Neural cell (in vitro differentiated cells): Measurements from ENCODE around the gene MXRA7. TPM values are rescaled to one million over a fixed set of nuclear protein-coding genes. Genes with fewer than 3 reads are reported as not detected.
"Not testable (repeated sequence)": the region's sequence is repeated elsewhere in the genome, so short reads cannot be mapped to it uniquely, and the experiment has no call there.

Source experiments
- H2AFZ ChIP-seq: fragments of 200-600, 300-800 bp; sonication (generic), shearing (Covaris generic); 2 replicates; pipeline ENCODE4 v1.6.0; 2014; ENCODE audit warnings: low read depth, mild to moderate bottlenecking, antibody characterized with exemption, low read length, moderate library complexity
- H3F3A ChIP-seq: fragments of 200-600 bp; shearing (Covaris generic); 2 replicates; pipeline ENCODE4 v1.6.1; 2016; ENCODE audit warnings: mild to moderate bottlenecking, moderate library complexity, mixed read lengths, antibody characterized with exemption, low read length; ENCODE audit not compliant: insufficient read depth, poor library complexity, severe bottlenecking
- H3K27ac ChIP-seq: fragments of 200-600, 300-800 bp; sonication (generic), shearing (Covaris generic); 2 replicates; pipeline ENCODE4 v1.5.1; 2014; ENCODE audit warnings: mild to moderate bottlenecking, low read length, moderate library complexity
- H3K27me3 ChIP-seq: fragments of 300-800, 200-600 bp; sonication (generic), shearing (Covaris generic); 2 replicates; pipeline ENCODE4 v1.6.0; 2014; ENCODE audit warnings: mild to moderate bottlenecking, low read depth, low read length, moderate library complexity; ENCODE audit not compliant: insufficient read depth
- H3K36me3 ChIP-seq: fragments of 300-800, 200-600 bp; sonication (generic), shearing (Covaris generic); 2 replicates; pipeline ENCODE4 v1.5.1; 2014; ENCODE audit warnings: mild to moderate bottlenecking, antibody characterized with exemption, low read length, moderate library complexity; ENCODE audit not compliant: insufficient read depth
- H3K4me2 ChIP-seq: fragments of 300-800, 200-600 bp; sonication (generic), shearing (Covaris generic); 2 replicates; pipeline ENCODE4 v1.6.0; 2014; ENCODE audit warnings: mild to moderate bottlenecking, low read length
- H3K4me3 ChIP-seq: fragments of 300-800, 200-600 bp; sonication (generic), shearing (Covaris generic); 2 replicates; pipeline ENCODE4 v1.5.1; 2014; ENCODE audit warnings: mild to moderate bottlenecking, low read length, moderate library complexity
- H3K79me2 ChIP-seq: fragments of 200-600 bp; shearing (Covaris generic); replicated peaks from 2 replicates; pipeline ENCODE4 v1.6.0; 2014; ENCODE audit warnings: mild to moderate bottlenecking, low read length, moderate library complexity; ENCODE audit not compliant: insufficient read depth
- H3K9ac ChIP-seq: fragments of 300-800, 200-600 bp; sonication (generic), shearing (Covaris generic); 2 replicates; pipeline ENCODE4 v1.6.1; 2016; ENCODE audit warnings: mild to moderate bottlenecking, low read length, mixed read lengths
- H3K9me2 ChIP-seq: fragments of 200-600 bp; shearing (Covaris generic); 2 replicates; pipeline ENCODE4 v1.6.1; 2016; ENCODE audit warnings: mild to moderate bottlenecking, low read length, mixed read lengths; ENCODE audit not compliant: insufficient read depth
- H3K9me3 ChIP-seq: fragments of 200-600, 300-800 bp; sonication (generic), shearing (Covaris generic); 2 replicates; pipeline ENCODE4 v1.6.1; 2016; ENCODE audit warnings: mild to moderate bottlenecking, mixed run types, low read length, moderate library complexity, mixed read lengths
- H4K20me1 ChIP-seq: fragments of 200-600 bp; shearing (Covaris generic); 2 replicates; pipeline ENCODE4 v1.6.1; 2016; ENCODE audit warnings: mild to moderate bottlenecking, mixed run types; ENCODE audit not compliant: insufficient read depth
- CTCF ChIP-seq: fragments of 450-650 bp; IDR thresholded peaks from 2 replicates; pipeline ENCODE4 v1.5.1; 2014; ENCODE audit warnings: antibody characterized with exemption, mild to moderate bottlenecking, moderate library complexity; ENCODE audit not compliant: poor library complexity, severe bottlenecking
- EP300 ChIP-seq: fragments of 450-650 bp; conservative IDR thresholded peaks from 2 replicates; pipeline ENCODE4 v1.6.1; 2014; ENCODE audit warnings: antibody characterized with exemption, mild to moderate bottlenecking, moderate library complexity; ENCODE audit not compliant: poor library complexity, severe bottlenecking
- EZH2 ChIP-seq: fragments of 200-600, 300-800 bp; shearing (Covaris generic), sonication (generic); IDR thresholded peaks from 2 replicates; pipeline ENCODE4 v1.6.1; 2014; ENCODE audit warnings: antibody characterized with exemption, low read length, borderline replicate concordance, mild to moderate bottlenecking; ENCODE audit not compliant: insufficient read depth, poor library complexity, severe bottlenecking
- MXI1 ChIP-seq: fragments of 450-650 bp; conservative IDR thresholded peaks from 2 replicates; pipeline ENCODE4 v1.6.1; 2014; ENCODE audit warnings: antibody characterized with exemption, mild to moderate bottlenecking; ENCODE audit not compliant: poor library complexity, severe bottlenecking
- POLR2AphosphoS5 ChIP-seq: IDR thresholded peaks from 2 replicates; pipeline ENCODE4 v1.6.1; 2012
- RAD21 ChIP-seq: fragments of 450-650 bp; conservative IDR thresholded peaks from 2 replicates; pipeline ENCODE4 v1.6.1; 2014; ENCODE audit warnings: antibody characterized with exemption, mild to moderate bottlenecking, moderate library complexity
- REST ChIP-seq: IDR thresholded peaks from 2 replicates; pipeline ENCODE4 v1.6.1; 2012; ENCODE audit warnings: borderline replicate concordance
- SMC3 ChIP-seq: fragments of 450-650 bp; conservative IDR thresholded peaks from 2 replicates; pipeline ENCODE4 v1.6.1; 2014; ENCODE audit warnings: antibody characterized with exemption, mild to moderate bottlenecking, moderate library complexity; ENCODE audit not compliant: poor library complexity
- TAF1 ChIP-seq: IDR thresholded peaks from 2 replicates; pipeline ENCODE4 v1.6.1; 2012; ENCODE audit warnings: low read depth
- polyA plus RNA-seq: library from polyadenylated mRNA; depleted of rRNA; stranded (reverse); fragments of >200 nt; gene quantifications from 2 replicates; pipeline ENCODE4 v1.2.3, GENCODE V29; 2014

The MXRA7 gene
- polyA plus RNA-seq, 1 donor from 2014 or later, result 143 TPM

GRCh38 chr17:76747716-76748363 is 37.1 kb upstream of the MXRA7 start:
- TF ChIP-seq EZH2, result no peak
- no peak for TF ChIP-seq REST
- no peak for TF ChIP-seq RAD21
- TF ChIP-seq MXI1, result no peak
- no peak for TF ChIP-seq POLR2AphosphoS5
- TF ChIP-seq CTCF, result no peak
- no peak for TF ChIP-seq TAF1
- no peak for TF ChIP-seq EP300
- TF ChIP-seq SMC3, result no peak
- no peaks in the 10 kb centered on the region for H3K9me2 ChIP-seq
- H2AFZ ChIP-seq, result no peak overlapping the region
- no peak overlapping the region for H3K9ac ChIP-seq
- H3K4me3 ChIP-seq, result no peak overlapping the region
- no peak overlapping the region for H3K4me2 ChIP-seq
- H3K27ac ChIP-seq, result no peak overlapping the region
- H3F3A ChIP-seq, result no peaks in the 10 kb centered on the region
- H3K79me2 ChIP-seq, result no peaks in the 10 kb centered on the region
- peaks cover 17% of the 10 kb centered on the region for H3K36me3 ChIP-seq
- H4K20me1 ChIP-seq, result no peaks in the 10 kb centered on the region
- H3K9me3 ChIP-seq, result no peaks in the 10 kb centered on the region
- no peaks in the 10 kb centered on the region for H3K27me3 ChIP-seq

GRCh38 chr17:76745785-76746184 is 35.0 kb upstream of the MXRA7 start:
- H3K79me2 ChIP-seq, H3K27me3 ChIP-seq, H3K9me3 ChIP-seq, H2AFZ ChIP-seq, H4K20me1 ChIP-seq, H3K4me3 ChIP-seq, H3K4me2 ChIP-seq, H3F3A ChIP-seq, H3K9ac ChIP-seq, H3K27ac ChIP-seq, H3K9me2 ChIP-seq: not testable (repeated sequence)
- peaks cover 24% of the 10 kb centered on the region for H3K36me3 ChIP-seq

DNA sequence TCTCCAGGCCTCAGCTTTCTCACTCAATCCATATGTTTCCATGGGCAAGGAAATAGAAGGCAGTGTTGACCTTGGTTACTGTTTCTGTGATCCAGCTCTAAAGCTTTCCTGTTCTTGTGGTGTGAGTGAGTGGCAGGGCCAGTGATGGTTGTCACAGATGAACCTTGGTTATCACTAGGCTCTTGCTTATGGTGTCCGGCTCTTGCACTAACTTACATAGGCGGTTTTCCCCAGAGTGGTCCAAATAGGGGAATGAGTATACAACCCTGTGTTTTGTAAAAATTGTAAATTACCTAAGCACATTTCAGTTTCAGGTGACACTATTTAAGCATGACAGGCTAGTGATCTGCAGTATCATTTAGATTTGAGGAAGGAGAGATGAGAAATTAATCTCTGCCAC is 34.0 kb upstream of the MXRA7 start:
- Histone ChIP-seq H3K4me3 (no peak overlapping the region), H3K79me2 (no peaks in the 10 kb centered on the region), H3F3A (no peaks in the 10 kb centered on the region), H3K9ac (no peak overlapping the region), H3K27ac (no peak overlapping the region), H3K4me2 (no peak overlapping the region), H3K9me3 (no peaks in the 10 kb centered on the region), H3K36me3 (peaks cover 24% of the 10 kb centered on the region), H4K20me1 (no peaks in the 10 kb centered on the region), H3K27me3 (no peaks in the 10 kb centered on the region), H2AFZ (no peak overlapping the region), H3K9me2 (no peaks in the 10 kb centered on the region)
- TF ChIP-seq EP300 (no peak), POLR2AphosphoS5 (no peak), CTCF (no peak), EZH2 (no peak)
